Kidney tubule cell (primary cell): ENCODE data around the gene CNKSR3.

Source experiments
- DNase-seq: peaks from one replicate; pipeline ENCODE4 v3.0.0-alpha.2; 2018; ENCODE audit warnings: low spot score

CNKSR3 gene

DNA sequence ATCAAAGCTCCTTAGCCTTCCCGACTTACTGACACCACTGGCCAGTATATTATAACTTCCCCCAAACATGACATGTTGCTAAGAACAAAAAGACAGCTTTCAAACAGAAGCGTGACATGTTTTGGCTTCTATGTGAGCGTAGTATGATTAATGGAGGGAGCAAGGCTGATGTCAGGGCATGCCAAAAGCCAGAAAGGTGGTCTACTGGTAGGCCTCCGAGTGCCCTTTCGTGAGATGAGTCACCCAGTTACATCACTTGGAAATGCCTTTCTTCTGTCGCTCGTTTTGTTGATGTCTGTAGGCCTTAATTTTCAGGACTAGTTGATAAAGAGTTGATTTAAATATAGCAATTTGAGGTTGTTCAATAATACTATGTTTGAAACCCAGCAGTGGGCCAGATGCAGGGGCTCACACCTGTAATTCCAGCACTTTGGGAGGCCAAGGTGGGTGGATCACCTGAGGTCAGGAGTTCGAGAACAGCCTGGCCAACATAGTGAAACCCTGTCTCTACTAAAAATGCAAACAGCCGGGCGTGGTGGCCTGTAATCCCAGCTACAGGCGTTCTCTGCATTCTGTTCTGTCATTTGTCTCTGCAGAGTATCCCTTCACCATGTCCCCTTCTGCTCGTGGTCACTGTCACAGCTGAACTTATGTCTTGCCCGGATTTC lies 53.3 kb downstream of the CNKSR3 start:
- DNase-seq: peak; percentile 87

DNA sequence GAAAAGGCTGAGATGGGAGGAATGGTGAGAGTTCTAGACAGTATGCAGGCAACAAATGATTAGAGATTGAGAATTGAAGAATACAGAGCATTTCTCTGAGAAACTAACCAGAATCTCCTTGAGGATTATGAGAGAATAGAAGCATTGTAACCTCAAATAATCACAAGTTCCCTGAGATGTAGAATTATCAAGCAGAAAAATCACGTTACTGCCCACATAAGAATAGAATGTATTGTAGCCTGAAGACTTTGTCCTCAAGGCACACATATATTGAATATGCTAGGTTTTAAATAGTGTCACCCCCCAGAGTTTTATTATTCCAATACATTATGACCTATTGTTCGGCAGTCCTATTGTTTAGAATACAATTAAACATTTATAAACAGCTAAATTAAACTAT lies 57.2 kb downstream of the CNKSR3 start:
- DNase-seq: no peak

- DNase-seq: no peak
Observed at GRCh38 chr6:154450498-154450897, 60.0 kb downstream of the CNKSR3 start.

- peak; percentile 52 for DNase-seq
Observed at GRCh38 chr6:154448448-154449096, 61.9 kb downstream of the CNKSR3 start.

- no peak for DNase-seq
Observed at GRCh38 chr6:154447954-154448353, 62.5 kb downstream of the CNKSR3 start.

DNA sequence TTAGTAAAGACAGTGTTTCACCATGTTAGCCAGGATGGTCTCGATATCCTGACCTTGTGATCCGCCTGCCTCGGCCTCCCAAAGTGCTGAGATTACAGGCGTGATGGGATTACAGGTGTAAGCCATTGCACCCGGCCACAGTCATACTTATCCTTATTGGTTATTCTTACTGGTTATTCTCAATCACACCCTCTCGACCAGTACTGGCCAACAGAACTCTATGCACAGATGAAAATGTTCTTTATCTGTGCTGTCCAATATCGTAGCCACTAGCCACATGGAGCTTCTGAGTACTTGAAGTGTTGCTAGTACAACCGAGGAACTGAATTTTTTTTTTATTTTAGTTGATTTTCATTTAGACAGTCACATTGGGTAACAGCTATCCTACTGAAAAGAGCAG lies 63.5 kb downstream of the CNKSR3 start:
- no peak for DNase-seq

GRCh38 chr6:154445417-154445816 lies 65.1 kb downstream of the CNKSR3 start:
- DNase-seq: no peak

DNA sequence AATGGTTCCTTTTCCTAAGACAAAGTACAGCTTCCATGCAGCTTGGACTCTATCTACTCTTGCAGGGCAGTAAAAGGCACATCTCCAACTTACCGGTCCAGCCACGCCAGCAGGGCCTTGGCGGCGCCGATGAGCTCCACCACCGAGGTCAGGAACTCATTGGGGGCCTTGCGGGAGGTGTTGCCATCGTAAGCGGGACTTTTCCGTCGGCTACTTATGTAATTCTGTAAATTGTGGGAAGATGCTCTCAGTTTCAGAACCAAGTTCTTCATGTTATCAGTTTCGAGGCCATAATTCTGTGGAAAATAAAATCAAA lies 68.5 kb downstream of the CNKSR3 start:
- DNase-seq: no peak

- peak; percentile 79 for DNase-seq
Observed at GRCh38 chr6:154440422-154441043, 70.0 kb downstream of the CNKSR3 start.

DNA sequence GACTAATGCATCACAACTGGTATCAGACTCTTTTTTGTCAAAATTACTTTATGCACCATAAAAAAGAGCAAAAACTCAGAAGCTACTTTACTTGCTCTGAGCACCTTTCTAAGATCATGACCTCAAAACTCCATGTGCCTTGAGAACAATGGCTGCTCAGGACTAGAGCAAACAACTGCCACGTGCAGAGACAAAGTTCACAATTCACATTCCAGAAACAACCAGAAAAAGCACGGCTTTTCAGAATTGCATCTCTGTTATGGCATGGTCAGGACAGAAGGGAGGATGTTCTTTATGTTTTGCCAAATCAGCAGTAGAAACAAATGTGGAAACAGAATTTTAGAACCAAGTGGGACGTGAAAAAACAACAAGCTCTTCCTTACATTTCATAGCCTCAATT lies 70.5 kb downstream of the CNKSR3 start:
- DNase-seq: peak; percentile 47

GRCh38 chr6:154438882-154439415 lies 71.5 kb downstream of the CNKSR3 start:
- DNase-seq: no peak

DNA sequence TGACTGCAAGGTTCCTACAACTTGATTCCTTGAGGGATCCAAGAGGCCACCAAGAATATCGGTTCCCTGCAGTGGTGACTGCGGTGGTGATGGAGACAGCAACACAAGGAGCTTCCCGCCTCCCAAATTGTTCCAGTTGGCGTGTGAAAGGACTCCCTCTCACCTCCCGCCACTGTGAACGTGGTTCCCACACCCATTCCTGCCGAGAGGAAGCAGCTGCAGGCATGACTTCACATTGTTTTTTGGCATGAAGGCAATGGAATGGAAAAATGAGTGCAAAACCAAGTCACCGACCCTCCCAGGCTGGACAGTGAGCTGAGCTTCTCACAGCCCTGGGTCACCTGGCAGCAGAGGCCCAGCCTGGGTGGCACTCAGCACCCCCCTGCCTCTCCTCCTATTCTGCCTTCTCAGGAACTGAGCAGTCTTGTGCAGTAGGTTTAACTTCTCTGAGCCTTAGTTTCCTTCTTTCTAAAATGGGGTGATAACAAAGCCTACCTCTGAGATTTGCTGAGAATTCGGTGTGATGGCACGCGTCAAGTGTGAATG lies 75.0 kb downstream of the CNKSR3 start:
- peak; percentile 56 for DNase-seq

DNA sequence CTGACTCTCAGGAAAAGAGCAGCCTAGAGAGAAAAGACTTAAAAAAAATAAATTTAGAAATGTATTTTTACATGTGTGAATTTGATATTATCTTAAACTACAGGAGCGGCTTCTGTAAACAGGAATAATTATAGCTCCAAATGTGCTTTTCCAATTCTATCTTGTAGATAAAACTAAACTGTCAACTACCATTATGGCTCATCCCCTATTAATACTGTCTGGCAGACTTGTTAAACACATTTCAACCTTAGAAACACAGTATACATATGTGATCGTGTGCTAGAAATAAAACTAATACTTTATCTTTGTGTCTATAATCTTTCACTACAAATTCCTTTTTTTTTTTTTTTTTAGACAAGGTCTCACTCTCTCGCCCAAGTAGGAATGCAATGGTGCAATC lies 75.8 kb downstream of the CNKSR3 start:
- no peak for DNase-seq

GRCh38 chr6:154433477-154434241 lies 76.8 kb downstream of the CNKSR3 start:
- DNase-seq: no peak

DNA sequence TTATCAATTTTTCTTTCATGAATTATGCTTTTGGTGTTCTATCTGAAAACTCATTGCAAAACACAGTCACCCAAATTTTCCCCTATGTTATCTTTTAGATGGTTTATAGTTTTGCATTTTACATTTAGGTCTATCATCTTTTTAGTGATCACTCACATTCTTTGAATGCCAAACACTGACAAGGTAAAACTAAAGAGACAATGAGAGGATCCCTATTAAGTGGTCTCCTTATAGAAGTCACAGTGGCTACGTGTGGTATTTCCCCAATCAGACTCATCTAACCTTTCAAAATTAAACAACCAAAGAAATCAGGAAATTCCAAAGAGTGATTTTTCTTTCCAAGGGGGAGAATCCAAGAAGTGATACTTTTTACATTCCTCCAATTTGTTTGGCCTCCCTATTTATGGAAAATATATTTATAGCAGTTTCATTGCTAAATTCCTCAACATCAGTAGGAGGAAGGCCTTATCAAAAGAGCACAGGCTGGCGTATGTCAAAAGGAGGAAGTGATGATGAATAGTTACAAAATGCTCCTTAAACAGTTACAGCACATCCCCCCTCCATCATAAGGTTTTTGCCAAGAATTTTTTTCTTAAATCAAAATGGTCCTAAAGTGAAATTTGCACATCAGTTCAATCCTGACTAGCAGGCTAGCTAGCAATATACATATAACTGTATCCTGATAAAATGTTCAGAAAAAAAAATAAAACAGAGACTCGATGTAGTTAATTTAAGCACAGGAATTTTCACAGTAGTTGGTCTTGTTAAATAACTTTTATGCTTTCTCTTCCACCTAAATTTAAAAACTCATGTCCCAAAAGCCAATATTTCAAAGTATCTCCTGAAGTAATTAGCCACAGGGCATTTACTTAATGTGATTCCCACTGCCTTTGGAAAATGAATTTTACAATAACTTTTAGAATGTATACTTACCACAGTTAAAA lies 77.7 kb downstream of the CNKSR3 start:
- DNase-seq: no peak

- DNase-seq: peak; percentile 75
Observed at GRCh38 chr6:154430481-154430919, 80.0 kb downstream of the CNKSR3 start.

DNA sequence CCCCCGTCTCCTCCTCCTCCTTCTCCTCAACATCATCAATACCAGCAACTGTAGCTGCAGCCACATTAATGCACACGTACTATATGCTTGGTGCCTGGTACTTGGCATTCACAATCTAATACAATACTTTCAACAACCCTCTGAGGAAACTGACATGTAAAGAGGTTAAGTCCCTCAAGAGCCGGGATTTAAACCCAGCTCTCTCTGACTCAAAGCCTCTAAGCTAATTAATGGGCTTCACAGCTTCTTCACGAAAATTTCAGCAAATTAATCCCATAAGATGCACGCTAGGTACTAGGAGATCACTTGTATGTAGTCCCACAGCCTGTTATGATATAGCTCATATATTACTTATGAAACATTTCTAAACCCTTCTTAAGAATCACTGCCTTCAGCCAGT lies 80.8 kb downstream of the CNKSR3 start:
- no peak for DNase-seq

DNA sequence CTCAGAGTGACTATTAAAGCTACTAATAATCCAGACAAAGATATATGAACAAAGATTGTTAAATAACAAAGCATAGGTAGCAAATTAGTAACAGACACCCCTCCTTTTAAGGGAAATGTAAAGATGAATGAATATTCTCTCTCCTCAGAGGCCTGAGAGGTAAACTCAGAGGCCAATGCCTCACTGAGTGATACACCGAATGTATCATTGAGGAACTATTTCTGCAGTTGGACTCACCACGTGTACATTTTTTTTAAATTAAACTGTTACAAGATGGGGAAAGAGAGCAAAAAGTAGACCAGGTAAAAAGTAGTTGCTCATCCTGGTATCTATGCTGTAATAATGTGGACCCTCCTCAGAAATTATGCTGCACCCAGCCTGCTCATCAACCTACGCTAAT lies 81.6 kb downstream of the CNKSR3 start:
- peak; percentile 52 for DNase-seq

DNA sequence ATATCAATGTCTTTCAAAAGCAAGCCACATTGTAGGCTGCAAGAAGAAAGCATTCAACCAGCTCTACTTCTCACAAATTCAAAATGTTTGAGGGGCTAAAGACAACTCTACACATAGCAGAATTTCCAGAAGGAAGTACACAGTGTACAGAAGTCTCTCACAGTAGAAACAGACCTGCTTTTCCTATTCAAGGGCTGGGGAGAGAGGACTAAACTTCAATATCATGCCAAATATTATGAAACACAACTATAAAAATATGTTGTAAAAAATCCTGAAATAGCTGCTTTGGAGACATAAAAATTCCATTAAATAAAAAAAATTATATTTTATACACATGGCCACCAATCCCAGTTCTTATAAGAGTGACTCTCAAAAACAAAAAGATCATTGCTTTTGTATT lies 83.0 kb downstream of the CNKSR3 start:
- DNase-seq: no peak

GRCh38 chr6:154426997-154427396 lies 83.5 kb downstream of the CNKSR3 start:
- no peak for DNase-seq

DNA sequence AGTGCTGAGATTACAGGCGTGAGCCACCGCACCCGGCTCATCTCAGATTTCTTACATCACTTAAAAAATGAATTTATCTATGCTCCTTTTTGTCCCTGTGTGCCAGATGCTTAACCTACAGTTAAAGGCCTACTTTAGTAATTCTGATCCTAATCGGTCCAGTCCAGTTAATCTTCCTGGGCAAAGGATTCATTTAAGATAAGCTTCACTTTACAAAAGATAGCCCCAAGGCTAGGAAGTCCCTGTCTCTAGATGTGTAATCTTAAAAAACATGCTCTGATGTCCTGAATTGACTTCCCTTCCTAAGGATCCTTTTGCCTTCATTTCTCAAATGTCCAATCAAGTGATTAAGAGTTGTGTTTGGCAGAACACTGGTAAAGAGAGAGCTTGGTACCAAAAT lies 85.5 kb downstream of the CNKSR3 start:
- no peak for DNase-seq
